COLO829 (cell line): ENCODE data around the gene HLA-F.
A peak's percentile ranks its signal among the peaks of the same experiment; 100 is the strongest.

Experiments
- DNase-seq: peaks from one replicate; pipeline ENCODE4 v3.0.0; 2012; ENCODE audit warnings: low spot score

The HLA-F gene

DNA sequence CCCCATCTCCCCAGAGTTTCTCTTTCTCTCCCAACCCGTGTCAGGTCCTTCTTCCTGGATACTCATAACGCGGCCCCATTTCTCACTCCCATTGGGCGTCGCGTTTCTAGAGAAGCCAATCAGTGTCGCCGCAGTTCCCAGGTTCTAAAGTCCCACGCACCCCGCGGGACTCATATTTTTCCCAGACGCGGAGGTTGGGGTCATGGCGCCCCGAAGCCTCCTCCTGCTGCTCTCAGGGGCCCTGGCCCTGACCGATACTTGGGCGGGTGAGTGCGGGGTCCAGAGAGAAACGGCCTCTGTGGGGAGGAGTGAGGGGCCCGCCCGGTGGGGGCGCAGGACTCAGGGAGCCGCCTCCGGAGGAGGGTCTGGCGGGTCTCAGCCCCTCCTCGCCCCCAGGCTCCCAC, at the start of gene HLA-F:
HLA-F (plus strand) TSS at position 173 of the 404 bp plus-strand sequence; CDS start at position 203, 30 bp downstream.
- peak; percentile 92 for DNase-seq

DNA sequence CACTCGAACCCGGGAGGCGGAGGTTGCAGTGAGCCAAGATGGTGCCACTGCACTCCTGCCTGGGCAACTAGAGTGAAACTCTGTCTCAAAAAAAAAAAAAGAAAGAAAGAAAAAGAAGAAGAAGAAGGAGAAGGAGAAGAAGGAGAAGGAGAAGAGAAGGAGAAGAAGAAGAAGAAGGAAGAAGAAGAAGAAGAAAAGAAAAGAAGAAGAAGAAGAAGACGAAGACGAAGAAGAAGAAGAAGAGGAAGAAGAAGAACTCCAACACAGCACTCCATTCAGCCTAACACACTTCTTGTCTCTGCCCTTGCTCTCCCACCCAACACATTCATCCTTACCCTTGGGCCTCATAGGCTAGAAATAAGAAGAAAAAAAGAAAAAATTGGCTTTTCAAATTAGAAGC, 49.2 kb upstream of the HLA-F start:
- DNase-seq = no peak

DNA sequence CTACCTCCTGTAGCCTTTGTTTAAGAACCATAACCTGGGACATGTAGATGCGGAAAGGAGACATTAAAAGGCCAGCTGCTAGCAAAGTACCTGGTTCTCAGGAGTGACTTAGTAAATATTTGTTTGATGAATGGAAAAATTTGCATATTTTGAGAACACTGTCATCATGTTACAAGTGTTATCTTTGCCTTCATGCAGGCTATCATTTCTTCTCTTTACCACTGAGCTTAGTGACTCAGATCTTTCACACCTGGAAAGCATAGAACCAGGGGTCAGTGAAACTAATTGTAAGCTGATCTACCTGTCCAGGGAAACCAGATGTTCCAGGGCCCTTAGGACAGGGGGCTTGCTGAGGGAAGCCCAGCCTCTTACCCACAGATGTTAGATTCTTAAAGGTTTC, 47.7 kb upstream of the HLA-F start:
- DNase-seq = no peak

DNA sequence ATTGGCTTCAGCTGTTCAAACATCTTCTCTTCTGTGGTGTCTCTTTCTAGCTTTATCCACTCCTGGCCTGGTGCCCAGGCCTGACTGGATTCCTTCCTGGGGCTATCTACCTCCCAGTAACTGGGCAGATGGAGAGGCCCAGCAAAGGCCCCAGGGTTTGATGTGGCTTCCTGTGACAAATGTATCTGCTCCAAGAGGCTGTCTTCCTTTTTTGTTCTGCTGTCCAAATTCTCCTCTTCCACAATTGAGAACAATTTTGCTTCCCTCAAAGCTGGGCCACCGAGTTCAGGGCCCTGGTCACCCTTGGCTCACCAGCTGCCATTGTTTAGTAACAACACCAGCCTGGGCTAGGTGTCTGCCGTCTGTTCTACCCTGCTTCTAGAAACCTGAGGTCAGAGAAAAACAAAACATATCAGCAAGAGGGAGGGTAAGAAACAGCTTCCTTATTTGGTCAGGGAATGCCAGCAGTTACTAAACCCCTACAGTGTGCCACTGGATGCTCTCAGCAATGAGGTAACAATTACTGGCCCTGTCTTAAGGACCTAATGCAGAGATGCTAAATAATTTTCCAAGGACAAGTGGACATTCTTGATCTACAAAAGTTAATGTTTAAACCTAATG, 46.1 kb upstream of the HLA-F start:
- no peak for DNase-seq

DNA sequence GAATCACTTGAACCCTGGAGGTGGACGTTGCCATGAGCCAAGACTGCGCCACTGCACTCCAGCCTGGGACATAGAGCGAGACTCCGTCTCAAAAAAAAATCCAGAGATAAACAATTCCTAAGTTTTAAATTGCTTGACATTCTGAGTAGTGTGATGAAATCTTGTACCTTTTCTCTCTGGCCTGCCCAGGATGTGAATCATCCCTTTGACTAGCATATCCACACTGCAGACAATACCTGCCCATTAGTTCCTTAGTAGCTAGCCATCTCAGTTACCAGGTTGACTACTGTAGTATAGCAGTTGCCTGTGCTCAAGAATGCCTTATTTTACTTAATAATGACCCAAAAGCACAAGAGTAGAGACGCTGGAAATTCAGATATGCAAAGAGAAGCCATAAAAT, 45.1 kb upstream of the HLA-F start:
- no peak for DNase-seq

DNA sequence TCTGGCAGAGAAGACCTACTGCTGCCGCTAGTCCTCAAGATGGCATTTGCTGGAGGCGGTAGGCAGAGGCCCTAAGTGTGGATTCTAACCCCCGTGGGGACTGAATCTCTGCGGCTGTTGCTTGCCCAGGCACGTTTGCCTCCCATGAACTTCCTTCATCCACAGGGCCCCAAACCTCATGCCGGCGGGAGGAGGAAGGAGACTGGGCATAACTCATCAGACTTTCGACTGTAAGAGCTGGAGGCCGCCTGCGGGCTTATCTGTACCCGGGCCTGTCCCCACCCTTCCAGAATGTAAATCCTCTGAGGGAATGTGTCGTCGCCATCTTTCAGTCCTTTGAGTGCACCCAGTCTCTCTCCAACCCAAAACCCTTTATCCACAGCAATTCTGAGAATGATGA, 43.3 kb upstream of the HLA-F start:
- DNase-seq = no peak

DNA sequence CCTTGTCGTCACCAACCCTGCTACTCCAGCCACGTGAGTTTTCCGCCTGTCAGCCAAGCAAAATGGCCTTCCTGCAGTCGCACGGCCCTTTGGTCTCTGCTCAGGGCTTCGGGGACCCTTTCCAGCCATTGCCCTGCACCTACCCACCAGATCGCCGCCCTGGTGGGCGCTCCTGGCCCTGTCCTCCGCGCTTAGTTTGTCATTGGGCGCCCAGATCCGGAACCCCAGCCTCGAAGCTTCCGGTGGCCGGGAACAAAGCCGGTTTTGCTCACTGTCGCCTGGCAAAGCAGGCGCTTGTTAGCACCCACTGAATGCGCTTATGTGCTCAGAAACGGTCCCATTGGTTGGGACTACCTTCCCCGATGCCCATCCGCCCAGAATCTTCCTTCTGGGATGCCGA, 42.8 kb upstream of the HLA-F start:
- DNase-seq = no peak

DNA sequence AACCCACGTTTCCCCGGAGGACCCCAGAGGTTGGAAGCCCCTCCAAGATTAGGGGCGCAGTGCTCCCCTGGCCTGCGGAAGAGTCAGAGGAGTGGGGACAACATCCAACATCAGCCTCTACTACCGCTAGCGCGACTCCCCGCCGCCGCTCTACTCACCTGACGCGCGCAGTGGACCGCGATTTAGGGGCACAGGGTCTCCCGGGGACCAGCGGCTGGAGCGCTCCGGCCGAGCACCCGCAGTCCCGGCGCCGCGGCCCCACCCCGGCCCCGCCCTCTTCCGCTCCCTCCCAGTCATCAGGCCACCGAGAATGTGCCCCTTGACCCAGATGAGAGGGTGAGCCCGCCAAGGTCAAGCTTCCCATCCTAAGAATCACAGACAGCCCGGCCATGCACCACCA, 42.3 kb upstream of the HLA-F start, which contains the start of gene ZFP57:
ZFP57 (minus strand) TSS at position 249 of the 400 bp plus-strand sequence. CDS start 4,149 bp downstream, outside the sequence.
- no peak for DNase-seq

DNA sequence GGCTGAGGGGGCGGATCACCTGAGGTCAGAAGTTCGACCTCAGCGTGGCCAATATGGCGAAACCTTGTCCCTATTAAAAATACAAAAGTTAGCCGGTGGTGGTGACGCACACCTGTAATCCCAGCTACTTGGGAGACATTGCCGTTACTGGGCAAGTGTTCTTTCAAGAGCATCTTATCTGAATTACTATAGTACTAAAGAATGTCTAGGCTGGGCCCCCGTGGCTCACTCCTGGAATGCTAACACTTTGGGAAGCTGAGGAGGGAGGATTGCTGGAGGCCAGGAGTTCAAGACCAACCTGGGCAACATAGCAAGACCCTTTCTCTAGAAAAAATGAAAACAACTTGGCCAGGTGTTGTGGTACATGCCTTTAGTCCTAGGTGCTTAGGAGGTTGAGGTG, 41.4 kb upstream of the HLA-F start:
- DNase-seq = no peak

DNA sequence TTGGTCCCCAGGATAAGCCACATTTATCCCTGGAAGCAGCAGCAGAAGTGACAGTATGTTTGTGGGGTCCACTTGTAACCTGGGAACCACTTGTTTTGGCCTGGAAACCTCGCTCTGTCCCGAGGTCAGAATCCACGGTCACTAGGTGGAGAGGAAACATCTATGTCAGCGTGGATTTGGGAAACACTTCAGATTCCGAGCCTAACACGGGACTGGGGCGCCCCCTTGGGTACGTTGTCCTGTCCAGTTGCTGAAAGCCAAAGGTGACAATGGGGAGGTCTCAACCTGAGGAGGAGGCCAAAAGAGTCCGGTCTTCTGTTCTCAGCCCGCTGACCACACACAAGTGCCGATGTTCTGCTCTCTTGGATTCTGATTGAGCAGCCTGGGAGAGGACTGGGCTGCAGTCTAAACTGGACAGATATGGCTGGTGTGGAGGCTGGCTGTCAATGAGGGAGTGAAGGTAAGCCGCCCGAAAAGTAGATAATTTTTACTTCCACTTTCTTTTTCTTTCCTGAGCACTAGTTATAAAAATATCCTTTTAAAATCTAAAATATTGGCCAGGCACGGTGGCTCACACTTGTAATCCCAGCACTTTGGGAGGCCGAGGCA, 37.4 kb upstream of the HLA-F start:
- DNase-seq = no peak

DNA sequence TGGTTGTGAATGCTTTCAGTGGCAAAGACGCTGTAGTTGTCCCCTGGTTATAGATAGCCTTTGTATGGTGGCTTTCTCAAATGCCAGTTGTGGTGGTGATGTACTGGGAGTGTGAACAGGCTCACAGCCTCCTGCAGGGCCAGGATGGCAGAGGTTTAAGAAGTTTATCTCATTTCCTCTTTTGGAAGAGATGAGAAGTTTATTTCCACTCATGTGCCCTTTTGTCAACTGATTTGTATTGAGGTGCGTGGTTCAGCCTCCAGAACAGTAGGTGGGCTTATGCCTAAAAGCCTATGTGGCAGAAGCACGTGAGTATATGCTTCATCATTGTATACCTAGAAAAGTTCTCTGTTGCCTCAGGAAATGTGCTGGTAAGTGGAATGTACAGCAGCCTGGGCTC, 28.6 kb upstream of the HLA-F start:
- DNase-seq = no peak

DNA sequence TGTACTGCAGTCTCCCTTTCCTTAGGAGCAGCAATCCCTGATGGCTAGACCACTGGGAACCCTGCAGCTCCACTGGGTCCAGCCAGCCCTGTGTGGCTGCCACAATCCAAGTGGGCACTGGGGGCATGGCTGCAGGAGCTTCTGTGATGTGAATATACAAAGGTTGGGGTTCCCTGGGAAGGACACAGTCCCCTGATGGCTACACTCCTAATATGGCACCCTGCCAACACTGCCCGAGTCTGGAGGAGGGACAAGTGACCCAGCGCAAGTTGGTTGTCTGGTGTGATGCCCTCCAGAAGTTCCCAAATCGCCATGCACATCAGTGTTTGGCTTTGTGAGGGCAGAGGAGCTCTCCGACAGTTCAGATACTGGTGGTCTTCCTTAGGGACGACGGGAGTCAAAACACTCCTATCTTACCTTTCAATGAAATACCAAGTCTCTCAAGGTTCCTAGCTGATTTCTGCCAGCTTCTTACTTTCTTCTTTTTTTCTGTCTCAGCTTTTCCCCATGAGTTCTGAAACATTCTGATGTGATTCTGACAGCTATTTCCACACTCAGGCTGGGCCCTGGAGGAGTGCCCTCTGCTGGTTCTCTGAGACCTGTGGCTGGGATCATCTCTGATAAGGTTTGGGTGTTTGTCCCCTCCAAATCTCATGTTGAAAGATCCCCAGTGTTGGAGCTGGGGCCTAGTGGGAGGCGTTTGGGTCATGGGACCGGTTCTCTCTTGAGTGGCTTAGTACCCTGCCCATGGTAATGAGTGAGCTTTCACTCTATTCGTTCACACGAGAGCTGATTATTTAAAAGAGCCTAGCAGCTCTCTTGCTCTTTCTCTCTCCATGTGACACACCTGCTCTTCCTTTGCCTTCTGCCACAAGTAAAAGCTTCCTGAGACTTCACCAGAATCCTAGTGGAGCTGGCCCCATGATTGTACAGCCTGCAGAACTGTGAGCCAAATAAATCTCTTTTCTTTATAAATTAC, 26.8 kb upstream of the HLA-F start:
- peak; percentile 45 for DNase-seq

DNA sequence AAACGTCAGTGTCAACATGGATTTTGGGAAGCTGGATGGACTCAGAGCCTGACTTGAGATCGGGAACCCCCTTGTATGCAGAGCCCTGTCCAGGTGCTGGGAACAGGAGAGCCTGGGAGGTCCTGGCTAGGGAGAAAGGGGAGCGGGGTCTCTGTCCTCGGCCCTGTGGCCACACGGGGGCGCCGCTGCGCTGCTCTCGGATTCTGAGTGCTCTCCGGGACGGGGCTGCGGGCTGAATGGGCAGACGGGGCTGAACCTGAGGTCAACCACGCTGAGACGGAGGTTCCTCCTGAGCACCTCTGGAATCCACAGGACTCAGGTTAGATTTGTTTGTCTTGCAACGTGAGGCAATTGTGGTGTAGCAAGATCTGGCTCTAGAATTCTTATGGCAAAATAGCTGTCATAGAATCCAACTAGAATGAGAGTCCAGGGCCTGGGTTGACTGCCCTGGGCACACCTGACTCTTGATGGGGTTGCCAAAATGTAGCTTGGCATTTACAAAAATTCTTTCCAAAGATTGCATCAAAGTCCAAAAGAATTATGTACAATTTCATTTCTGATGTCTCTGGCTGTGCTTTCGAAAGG, 20.6 kb upstream of the HLA-F start:
- DNase-seq = peak; percentile 49

DNA sequence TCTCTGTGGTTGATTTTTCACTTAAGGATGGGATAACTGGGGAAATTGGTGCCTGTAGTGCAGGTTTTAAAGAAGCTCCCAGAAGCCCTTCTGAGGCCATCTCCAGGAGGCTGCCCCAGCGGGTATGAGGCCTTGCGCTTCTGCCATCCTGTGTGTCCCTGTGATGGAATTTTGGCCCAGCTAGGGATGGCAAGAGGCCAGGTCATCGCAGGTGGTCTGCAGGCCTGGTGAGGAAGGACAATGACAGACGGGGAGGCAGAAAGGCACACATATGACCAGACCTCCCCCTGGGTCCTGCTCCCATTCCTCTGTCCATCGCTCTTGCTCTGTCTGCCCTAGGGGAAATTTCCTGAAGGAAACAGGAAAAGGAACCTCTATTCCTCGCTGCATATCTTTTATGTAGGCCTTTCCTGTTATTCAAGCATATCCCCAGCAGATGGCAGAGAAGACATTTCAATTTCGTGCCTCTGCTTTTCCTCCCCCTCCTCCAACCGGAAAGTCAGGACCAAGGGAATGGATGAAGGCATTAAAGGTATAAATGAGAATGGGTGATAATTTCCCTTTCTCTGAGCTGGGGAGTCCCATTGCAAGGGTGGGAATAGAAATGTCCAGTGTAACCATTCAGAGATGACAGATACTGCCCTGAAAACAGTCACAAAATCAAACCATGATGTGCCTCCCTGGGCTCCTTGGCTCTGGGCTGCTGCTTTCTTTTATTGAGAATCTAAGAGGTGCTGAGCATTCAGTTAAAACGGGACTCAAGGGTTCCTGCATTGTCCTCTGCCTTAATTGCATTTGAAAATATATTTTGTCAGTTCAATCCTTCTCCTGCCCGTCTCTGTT, 17.6 kb upstream of the HLA-F start:
- DNase-seq = peak; percentile 79

DNA sequence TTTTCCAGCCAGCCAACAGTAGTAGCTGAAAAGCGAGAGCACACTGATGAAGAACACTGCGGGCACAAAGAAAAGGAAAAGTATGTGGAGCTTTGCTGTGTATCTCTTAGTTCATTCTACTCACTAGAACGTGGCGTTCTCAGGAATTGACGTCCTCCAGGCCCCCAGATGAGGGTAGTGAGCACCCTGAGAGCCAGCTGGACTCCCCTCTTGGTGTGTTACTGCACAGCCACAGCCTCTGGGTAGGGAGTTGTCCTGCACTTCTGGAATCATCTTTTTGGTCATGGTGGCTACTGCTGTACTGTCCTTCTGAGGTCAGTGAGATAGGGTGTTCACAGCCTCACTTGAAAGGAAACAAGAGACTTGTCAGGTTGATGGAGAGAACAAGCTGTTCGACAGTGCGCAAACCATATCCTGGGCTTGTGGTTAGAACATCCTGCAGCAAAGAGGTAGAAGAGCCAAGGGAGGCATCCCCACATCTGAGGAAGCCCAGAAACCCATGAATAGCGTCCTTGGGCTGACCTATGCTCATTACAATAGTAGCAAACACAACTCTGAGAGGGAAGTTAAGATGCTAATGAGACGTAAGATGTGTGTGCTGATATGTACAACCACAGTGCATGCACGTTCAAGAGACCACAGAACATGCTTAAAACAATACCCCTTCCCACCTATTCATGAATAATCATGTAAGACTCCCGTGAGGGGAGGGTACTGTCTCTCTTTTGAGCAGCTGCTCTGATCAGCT, 14.6 kb upstream of the HLA-F start:
- DNase-seq = no peak

DNA sequence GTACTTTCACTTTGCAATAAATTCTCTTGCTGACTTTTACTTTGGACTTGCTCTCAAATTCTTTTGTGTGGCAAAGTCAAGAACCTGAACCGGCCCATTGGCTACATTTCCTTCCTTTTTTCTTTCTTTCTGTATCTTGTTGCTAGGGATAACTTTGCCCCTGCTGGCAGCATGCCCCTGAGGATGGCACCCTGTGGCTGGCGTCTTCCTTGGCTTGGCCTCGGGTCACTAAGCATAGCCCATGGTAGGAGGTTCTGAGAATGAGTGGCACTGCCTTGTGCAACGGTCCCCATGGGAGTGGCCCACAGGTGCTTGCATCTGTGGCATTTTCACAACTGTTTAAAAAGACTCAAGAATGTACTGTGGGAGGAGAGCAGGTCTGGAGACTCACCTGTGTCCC, 14.0 kb upstream of the HLA-F start:
- DNase-seq = no peak

DNA sequence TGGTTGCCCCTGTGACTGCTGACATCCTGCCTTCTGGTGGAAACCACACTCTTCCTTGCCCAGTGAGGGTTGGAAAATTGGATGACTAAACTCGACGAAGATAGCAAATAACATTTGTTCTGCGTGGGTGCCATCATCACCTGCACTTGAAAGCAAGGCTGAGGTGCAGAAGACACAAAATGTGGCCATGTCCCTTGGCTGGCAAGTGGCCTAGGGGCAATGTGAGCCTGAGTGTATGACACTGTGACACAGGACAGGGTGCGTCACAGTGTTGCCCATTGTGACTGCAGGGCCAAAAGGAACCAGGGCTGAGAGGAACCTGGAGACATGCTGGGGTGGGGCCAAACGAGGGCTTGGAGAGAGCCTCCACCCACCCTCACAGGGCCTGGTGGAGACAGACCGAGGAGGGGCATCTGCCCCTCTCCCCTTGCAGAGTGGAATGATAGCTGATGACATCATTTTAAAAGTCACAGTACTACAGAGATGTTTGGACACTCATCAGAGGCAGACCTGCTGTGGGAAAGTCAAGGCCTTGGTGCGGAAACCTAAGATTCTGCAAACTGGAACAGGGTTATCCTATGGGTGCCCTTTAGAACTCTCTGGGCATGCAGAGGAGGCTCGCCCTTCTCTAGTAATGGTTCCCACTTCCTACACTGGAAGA, 12.8 kb upstream of the HLA-F start:
- DNase-seq = no peak

DNA sequence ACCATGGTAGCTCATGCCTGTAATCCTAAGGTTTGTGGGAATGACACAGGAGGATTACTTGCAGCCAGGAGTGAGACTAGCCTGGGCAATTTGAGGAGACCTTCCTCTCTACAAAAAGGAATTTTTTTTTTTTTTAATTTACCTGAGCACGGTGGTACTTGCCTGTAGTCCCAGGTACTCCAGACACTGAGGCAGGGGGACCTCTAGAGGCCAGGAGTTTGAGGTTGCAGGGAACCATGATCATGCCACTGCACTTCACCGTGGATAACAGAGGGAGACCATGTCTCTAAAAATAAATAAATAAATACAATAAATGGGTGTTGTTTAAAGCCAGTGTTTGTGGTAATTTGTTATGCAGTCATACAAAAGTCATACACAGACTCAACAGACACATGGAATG, 2.4 kb upstream of the HLA-F start:
- no peak for DNase-seq

DNA sequence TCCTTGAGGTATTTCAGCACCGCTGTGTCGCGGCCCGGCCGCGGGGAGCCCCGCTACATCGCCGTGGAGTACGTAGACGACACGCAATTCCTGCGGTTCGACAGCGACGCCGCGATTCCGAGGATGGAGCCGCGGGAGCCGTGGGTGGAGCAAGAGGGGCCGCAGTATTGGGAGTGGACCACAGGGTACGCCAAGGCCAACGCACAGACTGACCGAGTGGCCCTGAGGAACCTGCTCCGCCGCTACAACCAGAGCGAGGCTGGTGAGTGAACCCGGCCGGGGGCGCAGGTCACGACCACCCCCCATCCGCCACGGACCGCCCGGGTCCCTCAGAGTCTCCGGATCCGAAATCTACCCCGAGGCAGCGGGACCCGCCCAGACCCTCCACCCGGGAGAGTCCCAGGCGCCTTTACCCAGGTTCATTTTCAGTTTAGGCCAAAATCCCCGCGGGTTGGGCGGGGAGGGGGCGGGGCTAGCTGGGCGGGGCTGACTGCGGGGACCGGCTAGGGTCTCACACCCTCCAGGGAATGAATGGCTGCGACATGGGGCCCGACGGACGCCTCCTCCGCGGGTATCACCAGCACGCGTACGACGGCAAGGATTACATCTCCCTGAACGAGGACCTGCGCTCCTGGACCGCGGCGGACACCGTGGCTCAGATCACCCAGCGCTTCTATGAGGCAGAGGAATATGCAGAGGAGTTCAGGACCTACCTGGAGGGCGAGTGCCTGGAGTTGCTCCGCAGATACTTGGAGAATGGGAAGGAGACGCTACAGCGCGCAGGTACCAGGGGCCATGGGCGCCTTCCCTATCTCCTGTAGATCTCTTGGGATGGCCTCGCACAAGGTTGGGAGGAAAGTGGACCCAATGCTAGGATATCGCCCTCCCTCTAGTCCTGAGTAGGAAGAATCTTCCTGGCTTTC, 693 bp downstream of the HLA-F start:
- no peak for DNase-seq
